ENCODE results near the gene PPIF. TPM values are rescaled to one million over a fixed set of nuclear protein-coding genes. Genes with fewer than 3 reads are reported as not detected.

Gene PPIF
- total and polyA plus RNA-seq, 2 donors (not counting 3 experiments of a cell fraction or from before 2014, with no cell fraction given), result 50.7 to 51.2 TPM

DNA sequence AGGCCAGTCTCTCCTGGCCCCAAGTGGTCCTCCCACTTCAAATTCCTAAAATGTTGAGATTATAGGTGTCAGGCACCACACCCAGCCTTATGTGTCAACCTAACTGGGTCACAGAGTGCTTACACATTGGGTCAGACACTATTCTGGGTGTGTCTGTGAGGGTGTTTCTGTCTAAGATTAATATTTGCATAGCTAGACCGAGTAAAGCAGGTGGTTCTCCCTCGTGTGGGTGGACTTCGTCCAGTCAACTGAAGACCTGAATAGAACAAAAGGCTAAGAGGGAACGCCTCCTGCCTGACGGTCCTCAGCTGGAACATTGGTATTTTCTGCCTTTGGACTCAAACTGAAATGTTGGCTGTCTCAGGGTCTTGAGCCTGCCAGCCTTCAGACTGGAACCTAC is 11.5 kb downstream of the PPIF start:
- FAIRE-seq, result no peak
- H3K9me3 ChIP-seq (replicated peaks; ENCODE audit: control insufficient read depth, insufficient read depth, low read length), result no peaks in the 10 kb centered on the region
- ChIA-PET POLR2A (no interaction called here), CTCF (interaction anchor here (0.8 to 1.6 kb wide), 4 partner anchors 8 to 109 kb away, joined by 3 to 4 read pairs (median 4); no protein-coding TSS in a partner anchor)
- H3K4me3 ChIP-seq (replicated peaks in 1 of 3; ENCODE audit: insufficient read depth in 1 of 3, low read depth in 1 of 3, low read length in 3 of 3), result no peak overlapping the region
- no peaks in the 10 kb centered on the region for H4K20me1 ChIP-seq (replicated peaks; ENCODE audit: control insufficient read depth, extremely low read depth, insufficient read depth, low read length)
- H3K27ac ChIP-seq (ENCODE audit: insufficient read depth, low read depth, low read length), result no peak overlapping the region
- no peak for DNase-seq (ENCODE audit: low read depth, low spot score)
- peaks cover 0 to 11% of the 10 kb centered on the region in 2 experiments for H3K36me3 ChIP-seq (ENCODE audit: control insufficient read depth in 2 of 2, extremely low read depth in 1 of 2, insufficient read depth in 2 of 2, low read length in 2 of 2)
- H3K79me2 ChIP-seq (ENCODE audit: control insufficient read depth, insufficient read depth, low read length), result no peaks in the 10 kb centered on the region
- no peak overlapping the region for H3K4me2 ChIP-seq (ENCODE audit: insufficient read depth, low read length)
- intact Hi-C loops (cut with micrococcal nuclease) (no loop called here), dilution Hi-C loops (cut with MboI; ENCODE audit: extremely low pct_ligation_motif_present, low sequenced_read_pairs) (no loop called here)
- no peak overlapping the region for H3K9ac ChIP-seq (replicated peaks; ENCODE audit: extremely low read depth, insufficient read depth, low read length)
- no peaks in the 10 kb centered on the region for H3K4me1 ChIP-seq (ENCODE audit: control insufficient read depth, extremely low read depth, insufficient read depth, low read length)
- BruUV-seq (replicated peaks), result no TSS peak
- no peak overlapping the region for H2AFZ ChIP-seq (ENCODE audit: low read depth, low read length)
- no peaks in the 10 kb centered on the region for H3K9me1 ChIP-seq (replicated peaks; ENCODE audit: control insufficient read depth, extremely low read depth, insufficient read depth, low read length)
- H3K27me3 ChIP-seq (ENCODE audit: control insufficient read depth in 2 of 2, insufficient read depth in 2 of 2, low read length in 2 of 2), result peaks cover 6% of the 10 kb centered on the region in 2 experiments
- TF ChIP-seq, protein P1, sequence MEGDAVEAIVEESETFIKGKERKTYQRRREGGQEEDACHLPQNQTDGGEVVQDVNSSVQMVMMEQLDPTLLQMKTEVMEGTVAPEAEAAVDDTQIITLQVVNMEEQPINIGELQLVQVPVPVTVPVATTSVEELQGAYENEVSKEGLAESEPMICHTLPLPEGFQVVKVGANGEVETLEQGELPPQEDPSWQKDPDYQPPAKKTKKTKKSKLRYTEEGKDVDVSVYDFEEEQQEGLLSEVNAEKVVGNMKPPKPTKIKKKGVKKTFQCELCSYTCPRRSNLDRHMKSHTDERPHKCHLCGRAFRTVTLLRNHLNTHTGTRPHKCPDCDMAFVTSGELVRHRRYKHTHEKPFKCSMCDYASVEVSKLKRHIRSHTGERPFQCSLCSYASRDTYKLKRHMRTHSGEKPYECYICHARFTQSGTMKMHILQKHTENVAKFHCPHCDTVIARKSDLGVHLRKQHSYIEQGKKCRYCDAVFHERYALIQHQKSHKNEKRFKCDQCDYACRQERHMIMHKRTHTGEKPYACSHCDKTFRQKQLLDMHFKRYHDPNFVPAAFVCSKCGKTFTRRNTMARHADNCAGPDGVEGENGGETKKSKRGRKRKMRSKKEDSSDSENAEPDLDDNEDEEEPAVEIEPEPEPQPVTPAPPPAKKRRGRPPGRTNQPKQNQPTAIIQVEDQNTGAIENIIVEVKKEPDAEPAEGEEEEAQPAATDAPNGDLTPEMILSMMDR (IDR thresholded peaks at IDR 0.05; ENCODE audit: extremely low read depth in 1 of 2, insufficient read depth in 1 of 2, low read depth in 1 of 2, low read length in 2 of 2), result no peak
- TF ChIP-seq, protein P2, sequence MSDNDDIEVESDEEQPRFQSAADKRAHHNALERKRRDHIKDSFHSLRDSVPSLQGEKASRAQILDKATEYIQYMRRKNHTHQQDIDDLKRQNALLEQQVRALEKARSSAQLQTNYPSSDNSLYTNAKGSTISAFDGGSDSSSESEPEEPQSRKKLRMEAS (IDR thresholded peaks at IDR 0.05; ENCODE audit: insufficient read depth, insufficient read length), result no peak
- TF ChIP-seq POLR2A (IDR thresholded peaks at IDR 0.05; ENCODE audit: low read depth, low read length) (no peak), FOS (IDR thresholded peaks at IDR 0.05; ENCODE audit: borderline replicate concordance, insufficient read depth, low read length) (no peak), MYC (IDR thresholded peaks at IDR 0.05; ENCODE audit: low read depth, low read length) (no peak), GATA2 (IDR thresholded peaks at IDR 0.05; ENCODE audit: insufficient read depth, insufficient read length, low read depth, low read length) (no peak), EZH2 (IDR thresholded peaks at IDR 0.05; ENCODE audit: borderline replicate concordance, low read depth, low read length, severe bottlenecking) (no peak), JUN (IDR thresholded peaks at IDR 0.05; ENCODE audit: borderline replicate concordance, insufficient read depth, insufficient read length, low read depth) (no peak), POLR2AphosphoS5 (IDR thresholded peaks at IDR 0.05; ENCODE audit: insufficient read depth, low read depth, low read length) (no peak)
